Fibroblast of lung (primary cell): ENCODE results near the gene VTI1A.

Source experiments
- CTCF ChIP-seq, 2 donors: IDR thresholded peaks in 1 of 2; conservative IDR thresholded peaks in 1 of 2; 1 replicate in 1 of 2; 2 replicates in 1 of 2; pipeline ENCODE4 v1.5.1; 2011 to 2012; ENCODE audit warnings: low read length in 2 of 2, control low read depth in 1 of 2, inconsistent platforms in 1 of 2, low read depth in 1 of 2, mild to moderate bottlenecking in 1 of 2
- EZH2 ChIP-seq: IDR thresholded peaks from 2 replicates; pipeline ENCODE4 v1.5.1; 2012; ENCODE audit warnings: low read length, control low read depth, mild to moderate bottlenecking; ENCODE audit errors: missing control alignments

DNA sequence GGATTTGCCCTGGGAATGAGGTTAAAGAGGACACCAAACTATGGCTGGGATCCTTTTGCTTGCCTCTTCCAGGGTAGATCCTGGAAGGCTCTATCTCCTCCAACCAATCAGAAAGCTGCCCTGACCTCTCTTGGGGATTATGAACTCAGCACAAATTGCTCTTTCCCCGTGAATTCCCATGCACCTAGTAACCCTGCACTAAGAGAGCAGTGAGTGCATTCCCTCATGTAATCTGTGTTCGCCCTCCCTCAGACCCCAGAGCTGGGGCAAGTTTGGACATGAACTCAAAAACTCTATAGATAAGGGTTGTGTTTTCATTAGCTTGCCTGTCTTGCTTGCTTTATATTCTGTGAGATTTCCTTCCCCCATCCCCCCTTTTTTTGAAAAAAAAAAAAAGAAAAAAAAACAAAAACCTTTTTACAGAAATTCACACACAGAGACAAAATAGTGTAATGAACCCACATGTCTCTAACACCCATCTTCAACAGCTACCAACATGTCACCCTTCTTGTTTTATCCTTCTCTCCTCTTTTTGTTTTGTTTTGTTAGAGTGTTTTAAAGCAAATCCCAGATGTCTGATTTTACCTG, 277.5 kb downstream of the VTI1A start:
- TF ChIP-seq CTCF (conservative IDR thresholded peaks at IDR 0.05 in 1 of 2, IDR thresholded peaks at IDR 0.05 in 1 of 2; ENCODE audit: low read depth in 1 of 2, low read length in 2 of 2) (no peak), EZH2 (no peak)
